Neuronal stem cell (in vitro differentiated cells): ENCODE results near the gene ZBTB26.
A peak's percentile ranks its signal among the peaks of the same experiment; 100 is the strongest.

Source experiments
- DNase-seq: peaks from one replicate; pipeline ENCODE4 v3.0.0-alpha.2; 2013; ENCODE audit warnings: low spot score
- H2AFZ ChIP-seq: one replicate; pipeline ENCODE4 v1.6.1; 2013; ENCODE audit warnings: mild to moderate bottlenecking, low read length, inconsistent platforms
- H2AK5ac ChIP-seq: 2 replicates; pipeline ENCODE4 v1.6.1; 2013; ENCODE audit warnings: low read depth, mild to moderate bottlenecking, inconsistent platforms, low read length, moderate library complexity, mixed read lengths
- H2BK120ac ChIP-seq: 2 replicates; pipeline ENCODE4 v1.6.1; 2013; ENCODE audit warnings: low read depth, mild to moderate bottlenecking, inconsistent platforms, low read length, moderate library complexity, mixed read lengths
- H2BK12ac ChIP-seq: one replicate; pipeline ENCODE4 v1.6.1; 2013; ENCODE audit warnings: low read length, inconsistent platforms
- H2BK15ac ChIP-seq: 2 replicates; pipeline ENCODE4 v1.6.1; 2013; ENCODE audit warnings: mild to moderate bottlenecking, low read length, inconsistent platforms, mixed read lengths
- H2BK5ac ChIP-seq: one replicate; pipeline ENCODE4 v1.6.1; 2013; ENCODE audit warnings: inconsistent platforms, mild to moderate bottlenecking, low read length, moderate library complexity
- H3K14ac ChIP-seq: one replicate; pipeline ENCODE4 v1.6.1; 2013; ENCODE audit warnings: low read length, inconsistent platforms
- H3K18ac ChIP-seq: 2 replicates; pipeline ENCODE4 v1.6.1; 2013; ENCODE audit warnings: low read length, inconsistent platforms
- H3K23ac ChIP-seq: 2 replicates; pipeline ENCODE4 v1.6.1; 2013; ENCODE audit warnings: low read depth, mild to moderate bottlenecking, mixed read lengths, low read length, inconsistent platforms; ENCODE audit not compliant: poor library complexity
- H3K27ac ChIP-seq: replicated peaks from 3 replicates; pipeline ENCODE4 v1.5.1; 2013; ENCODE audit warnings: low read length, inconsistent platforms
- H3K27me3 ChIP-seq, 3 experiments: 2 replicates each; pipeline ENCODE4 v1.6.1; 2013; ENCODE audit warnings: low read length in 3 of 3, mild to moderate bottlenecking in 2 of 3, inconsistent platforms in 1 of 3, low read depth in 1 of 3, mixed read lengths in 1 of 3, moderate library complexity in 1 of 3; ENCODE audit not compliant: control insufficient read depth in 3 of 3, insufficient read depth in 3 of 3
- H3K36me3 ChIP-seq, 2 donors: replicated peaks in 1 of 2; 2 replicates each; pipeline ENCODE4 v1.6.1; 2013; ENCODE audit warnings: low read length in 2 of 2; ENCODE audit not compliant: control insufficient read depth in 2 of 2, insufficient read depth in 2 of 2
- H3K4ac ChIP-seq: 2 replicates; pipeline ENCODE4 v1.6.1; 2013; ENCODE audit warnings: inconsistent platforms, mild to moderate bottlenecking, low read length, moderate library complexity
- H3K4me1 ChIP-seq, 2 donors: 1 replicate in 1 of 2; 2 replicates in 1 of 2; pipeline ENCODE4 v1.6.1; 2013; ENCODE audit warnings: low read length in 2 of 2, low read depth in 1 of 2; ENCODE audit not compliant: control insufficient read depth in 2 of 2, insufficient read depth in 1 of 2
- H3K4me2 ChIP-seq: one replicate; pipeline ENCODE4 v1.6.1; 2013; ENCODE audit warnings: mild to moderate bottlenecking, low read length, inconsistent platforms; ENCODE audit not compliant: insufficient read depth, poor library complexity, severe bottlenecking
- H3K4me3 ChIP-seq, 2 donors: 2 replicates each; pipeline ENCODE4 v1.5.1; 2013; ENCODE audit warnings: low read length in 2 of 2, mild to moderate bottlenecking in 2 of 2, inconsistent platforms in 1 of 2, moderate library complexity in 1 of 2
- H3K79me1 ChIP-seq: one replicate; pipeline ENCODE4 v1.6.1; 2013; ENCODE audit warnings: low read depth, mild to moderate bottlenecking, inconsistent platforms, low read length, moderate library complexity
- H3K9ac ChIP-seq: one replicate; pipeline ENCODE4 v1.6.1; 2013; ENCODE audit warnings: mild to moderate bottlenecking, low read depth, low read length, inconsistent platforms; ENCODE audit not compliant: poor library complexity
- H3K9me3 ChIP-seq, 2 donors: replicated peaks in 1 of 2; 2 replicates each; pipeline versions ENCODE3 to v1.6.1; 2013; ENCODE audit warnings: low read length in 2 of 2, mild to moderate bottlenecking in 2 of 2, inconsistent platforms in 1 of 2, low read depth in 1 of 2, mixed read lengths in 1 of 2, moderate library complexity in 1 of 2; ENCODE audit not compliant: control insufficient read depth in 2 of 2, insufficient read depth in 1 of 2
- H4K8ac ChIP-seq: one replicate; pipeline ENCODE4 v1.6.1; 2013; ENCODE audit warnings: low read depth, mild to moderate bottlenecking, inconsistent platforms, low read length, moderate library complexity
- H4K91ac ChIP-seq: one replicate; pipeline ENCODE4 v1.6.1; 2013; ENCODE audit warnings: low read length, low read depth, mild to moderate bottlenecking, inconsistent platforms; ENCODE audit not compliant: poor library complexity
- WGBS, 2 donors: extraction: QIAGEN DNeasy Blood & Tissue Kit; methylation state at CpG; one replicate each; pipeline ENCODE4 v1.1.7; 2013; ENCODE audit warnings: missing lambda C conversion rate in 2 of 2, mixed read lengths in 1 of 2; ENCODE audit not compliant: insufficient read length in 2 of 2, insufficient replicate concordance in 1 of 2; ENCODE audit errors: extremely low coverage in 2 of 2; 5-methylcytosine and 5-hydroxymethylcytosine counted together

Gene ZBTB26

DNA sequence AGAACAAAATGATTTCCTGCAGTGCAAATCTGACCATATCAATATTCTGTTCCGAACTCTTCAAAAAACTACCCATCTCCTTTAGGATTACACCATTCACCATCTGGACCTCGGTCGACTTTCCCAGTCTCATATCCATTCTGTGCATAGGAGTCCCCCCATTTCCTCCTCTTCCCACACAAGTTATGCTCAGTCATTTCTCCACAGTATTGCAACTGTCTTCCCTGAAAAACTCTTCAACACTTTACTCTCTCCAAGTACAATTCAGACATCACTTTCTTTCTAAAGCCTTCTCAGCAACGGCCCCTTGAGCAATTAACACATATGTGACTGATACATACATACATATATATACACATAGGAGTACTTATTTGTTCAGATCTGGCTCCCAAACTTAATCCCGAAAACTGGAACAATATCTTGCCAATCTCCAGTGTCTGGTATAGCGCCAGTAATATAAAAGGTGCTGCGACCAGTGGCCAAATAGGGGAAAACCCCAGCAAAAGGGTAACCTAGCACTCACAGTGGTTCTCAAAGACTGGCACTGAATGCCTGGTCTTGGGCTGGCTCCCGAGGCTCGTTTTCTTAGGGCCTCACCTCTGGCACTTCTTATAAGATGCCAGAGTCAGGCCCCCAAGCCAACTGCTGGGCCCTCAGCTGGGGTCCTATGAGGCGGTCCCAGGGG is 629 bp downstream of the ZBTB26 start:
- peak overlapping the region; percentile 99 for H3K4me3 ChIP-seq
- peak overlapping the region; percentile 94 for H2BK5ac ChIP-seq
- peak overlapping the region; percentile 97 for H2AFZ ChIP-seq
- H4K8ac ChIP-seq, result no peak overlapping the region
- H3K36me3 ChIP-seq, result peaks cover 1 to 16% of the 10 kb centered on the region in 2 donors
- H2BK12ac ChIP-seq, result no peak overlapping the region
- no peak overlapping the region for H3K4ac ChIP-seq
- peak overlapping the region; percentile 65 for H3K23ac ChIP-seq
- peak overlapping the region; percentile 86 for H3K9ac ChIP-seq
- peak overlapping the region; percentile 76 for H3K4me2 ChIP-seq
- H2BK120ac ChIP-seq, result no peak overlapping the region
- WGBS, 2 donors, result no CpG with 5 or more reads among the region's 10 CpGs
- peak overlapping the region; percentile 87 for H3K18ac ChIP-seq
- H3K4me1 ChIP-seq, result peaks cover 2 to 12% of the 10 kb centered on the region in 2 donors
- no peaks in the 10 kb centered on the region for H3K9me3 ChIP-seq
- no peak overlapping the region for H2BK15ac ChIP-seq
- no peak overlapping the region for H4K91ac ChIP-seq
- no peak overlapping the region for H3K27ac ChIP-seq
- no peaks in the 10 kb centered on the region for H3K27me3 ChIP-seq
- no peak for DNase-seq
- peak overlapping the region; percentile 6 for H3K14ac ChIP-seq
- no peak overlapping the region for H2AK5ac ChIP-seq
- H3K79me1 ChIP-seq, result peaks cover 6% of the 10 kb centered on the region

DNA sequence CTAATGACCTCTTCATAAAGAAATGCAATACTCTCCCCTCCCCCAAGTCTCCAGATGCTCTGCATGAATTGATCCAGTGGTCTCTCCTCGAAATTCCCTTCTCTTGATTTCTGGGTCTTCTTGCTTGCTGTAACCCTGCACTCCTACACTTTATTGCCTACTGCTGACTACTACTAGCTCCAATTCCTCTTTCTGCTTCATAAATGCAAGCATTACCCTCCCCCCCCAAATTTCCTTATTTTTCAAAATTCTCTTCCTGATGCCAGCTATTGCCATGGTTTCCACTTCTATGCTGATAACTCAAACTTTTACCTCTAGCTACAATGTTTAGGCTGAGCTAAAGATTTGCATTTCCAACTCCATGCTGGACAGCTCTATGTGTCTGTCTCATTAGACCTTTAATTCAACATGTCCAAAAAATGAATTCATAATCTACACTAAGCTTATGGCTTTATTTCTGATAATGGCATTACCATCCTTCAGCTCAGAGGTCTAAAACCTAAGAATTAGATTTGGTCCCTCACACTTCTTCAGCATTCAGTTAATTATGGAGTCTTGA is 1.4 kb downstream of the ZBTB26 start:
- Histone ChIP-seq H3K18ac (no peak overlapping the region), H2BK120ac (no peak overlapping the region), H2AK5ac (no peak overlapping the region), H3K9ac (no peak overlapping the region), H3K9me3 (no peaks in the 10 kb centered on the region), H3K27me3 (no peaks in the 10 kb centered on the region), H3K14ac (no peak overlapping the region), H4K8ac (no peak overlapping the region), H3K4ac (no peak overlapping the region), H3K79me1 (peaks cover 6% of the 10 kb centered on the region), H3K36me3 (peaks cover 1 to 17% of the 10 kb centered on the region in 2 donors), H2BK12ac (no peak overlapping the region), H2AFZ (no peak overlapping the region), H2BK5ac (no peak overlapping the region), H3K23ac (no peak overlapping the region), H3K4me1 (peaks cover 2 to 12% of the 10 kb centered on the region in 2 donors), H3K27ac (no peak overlapping the region), H3K4me3 (no peak overlapping the region), H3K4me2 (no peak overlapping the region), H2BK15ac (no peak overlapping the region), H4K91ac (no peak overlapping the region)
- WGBS, 2 donors, result no CpG with 5 or more reads among the region's 1 CpG
- no peak for DNase-seq

DNA sequence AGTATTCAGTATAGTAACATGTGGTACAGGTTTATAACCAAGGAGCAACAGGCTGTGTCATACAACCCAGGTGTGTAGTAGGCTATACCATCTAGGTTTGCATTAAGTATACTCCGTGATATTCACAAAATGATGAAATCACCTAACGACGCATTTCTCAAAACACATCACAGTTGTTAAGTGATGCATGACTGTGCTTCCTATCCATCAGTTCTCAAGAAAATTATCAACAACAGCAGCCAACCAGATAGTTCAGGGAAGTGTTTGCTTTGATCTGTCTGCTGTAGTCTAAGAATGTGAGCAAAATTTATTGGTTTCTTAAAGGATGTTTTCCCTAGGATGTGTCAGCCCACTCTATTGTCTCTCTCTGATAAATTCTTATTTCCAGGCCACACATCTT is 7.4 kb downstream of the ZBTB26 start:
- H3K14ac ChIP-seq, result no peak overlapping the region
- no peak overlapping the region for H3K18ac ChIP-seq
- no peak overlapping the region for H2AFZ ChIP-seq
- no peak for DNase-seq
- peaks cover 5 to 44% of the 10 kb centered on the region in 2 donors for H3K36me3 ChIP-seq
- no peak overlapping the region for H3K4me3 ChIP-seq
- no peak overlapping the region for H2BK5ac ChIP-seq
- no CpG with 5 or more reads among the region's 3 CpGs for WGBS, 2 donors
- peaks cover 4% of the 10 kb centered on the region for H3K79me1 ChIP-seq
- H2BK15ac ChIP-seq, result no peak overlapping the region
- H3K27ac ChIP-seq, result no peak overlapping the region
- no peak overlapping the region for H3K9ac ChIP-seq
- no peak overlapping the region for H2BK12ac ChIP-seq
- no peaks in the 10 kb centered on the region for H3K27me3 ChIP-seq
- H3K9me3 ChIP-seq, result no peaks in the 10 kb centered on the region
- no peak overlapping the region for H3K4me2 ChIP-seq
- H3K4ac ChIP-seq, result no peak overlapping the region
- H3K4me1 ChIP-seq, result no peaks in the 10 kb centered on the region
- no peak overlapping the region for H2AK5ac ChIP-seq
- no peak overlapping the region for H2BK120ac ChIP-seq
- H3K23ac ChIP-seq, result no peak overlapping the region
- no peak overlapping the region for H4K8ac ChIP-seq
- no peak overlapping the region for H4K91ac ChIP-seq

DNA sequence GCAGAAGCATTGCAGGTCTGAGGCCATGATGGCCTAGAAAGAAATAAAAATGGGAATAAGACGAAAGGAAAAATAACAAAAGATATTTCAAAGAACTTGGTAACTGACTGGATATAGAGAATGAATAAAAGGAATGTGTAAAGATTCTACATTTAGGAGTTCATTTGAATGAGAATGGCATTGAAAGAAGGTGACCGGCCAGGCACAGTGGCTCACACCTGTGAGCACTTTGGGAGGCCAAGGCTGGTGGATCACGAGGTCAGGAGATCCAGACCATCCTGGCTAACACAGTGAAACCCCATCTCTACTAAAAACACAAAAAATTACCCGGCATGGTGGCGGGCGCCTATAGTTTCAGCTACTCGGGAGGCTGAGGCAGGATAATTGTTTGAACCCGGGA is 8.6 kb downstream of the ZBTB26 start:
- H3K27me3 ChIP-seq, result no peaks in the 10 kb centered on the region
- H3K18ac ChIP-seq, result no peak overlapping the region
- no peak overlapping the region for H3K14ac ChIP-seq
- peaks cover 3% of the 10 kb centered on the region for H3K79me1 ChIP-seq
- H2AFZ ChIP-seq, result no peak overlapping the region
- no peak overlapping the region for H3K23ac ChIP-seq
- no peak overlapping the region for H2BK5ac ChIP-seq
- no peak overlapping the region for H2BK15ac ChIP-seq
- no peaks in the 10 kb centered on the region for H3K9me3 ChIP-seq
- no peak overlapping the region for H2BK12ac ChIP-seq
- H2BK120ac ChIP-seq, result no peak overlapping the region
- no peak overlapping the region for H3K9ac ChIP-seq
- H2AK5ac ChIP-seq, result no peak overlapping the region
- no peak for DNase-seq
- H3K4me3 ChIP-seq, result no peak overlapping the region
- H3K4me2 ChIP-seq, result no peak overlapping the region
- no peak overlapping the region for H4K91ac ChIP-seq
- 100% methylated on average over 1 of the region's 8 CpGs; no CpG with 5 or more reads in 1 of the 2 donors for WGBS, 2 donors
- H3K27ac ChIP-seq, result no peak overlapping the region
- H3K4me1 ChIP-seq, result no peaks in the 10 kb centered on the region
- H3K36me3 ChIP-seq, result peaks cover 6 to 52% of the 10 kb centered on the region in 2 donors
- H4K8ac ChIP-seq, result no peak overlapping the region
- H3K4ac ChIP-seq, result no peak overlapping the region
